ENCODE measurements around the gene ALDH1A2.

DNA sequence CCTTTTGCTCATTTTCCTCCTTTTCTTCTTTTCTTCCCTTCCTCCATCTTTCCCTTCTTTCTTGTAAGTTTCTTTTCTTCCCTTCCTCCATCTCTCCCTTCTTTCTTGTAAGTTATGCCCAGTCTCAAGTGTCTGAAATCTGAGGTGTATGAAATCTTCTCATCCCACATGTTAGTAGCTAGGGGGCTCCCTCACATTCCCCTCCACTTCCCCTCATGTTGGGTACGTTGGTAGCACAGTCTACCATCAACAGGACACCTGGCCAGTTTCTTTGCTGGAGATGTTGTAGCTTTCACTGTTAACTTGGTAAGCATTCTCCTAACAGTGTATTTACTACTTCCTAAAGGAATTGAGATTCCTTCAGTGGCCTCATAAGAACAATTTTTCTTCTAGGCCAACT lies 133.9 kb downstream of the ALDH1A2 start:
- TF ChIP-seq, protein P1, sequence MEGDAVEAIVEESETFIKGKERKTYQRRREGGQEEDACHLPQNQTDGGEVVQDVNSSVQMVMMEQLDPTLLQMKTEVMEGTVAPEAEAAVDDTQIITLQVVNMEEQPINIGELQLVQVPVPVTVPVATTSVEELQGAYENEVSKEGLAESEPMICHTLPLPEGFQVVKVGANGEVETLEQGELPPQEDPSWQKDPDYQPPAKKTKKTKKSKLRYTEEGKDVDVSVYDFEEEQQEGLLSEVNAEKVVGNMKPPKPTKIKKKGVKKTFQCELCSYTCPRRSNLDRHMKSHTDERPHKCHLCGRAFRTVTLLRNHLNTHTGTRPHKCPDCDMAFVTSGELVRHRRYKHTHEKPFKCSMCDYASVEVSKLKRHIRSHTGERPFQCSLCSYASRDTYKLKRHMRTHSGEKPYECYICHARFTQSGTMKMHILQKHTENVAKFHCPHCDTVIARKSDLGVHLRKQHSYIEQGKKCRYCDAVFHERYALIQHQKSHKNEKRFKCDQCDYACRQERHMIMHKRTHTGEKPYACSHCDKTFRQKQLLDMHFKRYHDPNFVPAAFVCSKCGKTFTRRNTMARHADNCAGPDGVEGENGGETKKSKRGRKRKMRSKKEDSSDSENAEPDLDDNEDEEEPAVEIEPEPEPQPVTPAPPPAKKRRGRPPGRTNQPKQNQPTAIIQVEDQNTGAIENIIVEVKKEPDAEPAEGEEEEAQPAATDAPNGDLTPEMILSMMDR (tag by site-specific recombination; IDR thresholded peaks at IDR 0.05) = no peak
- TF ChIP-seq ZEB2 (tag by site-specific recombination; IDR thresholded peaks at IDR 0.05) = no peak
- no peak for TF ChIP-seq OVOL3 (tag by site-specific recombination; IDR thresholded peaks at IDR 0.05)
- TF ChIP-seq, protein P2, sequence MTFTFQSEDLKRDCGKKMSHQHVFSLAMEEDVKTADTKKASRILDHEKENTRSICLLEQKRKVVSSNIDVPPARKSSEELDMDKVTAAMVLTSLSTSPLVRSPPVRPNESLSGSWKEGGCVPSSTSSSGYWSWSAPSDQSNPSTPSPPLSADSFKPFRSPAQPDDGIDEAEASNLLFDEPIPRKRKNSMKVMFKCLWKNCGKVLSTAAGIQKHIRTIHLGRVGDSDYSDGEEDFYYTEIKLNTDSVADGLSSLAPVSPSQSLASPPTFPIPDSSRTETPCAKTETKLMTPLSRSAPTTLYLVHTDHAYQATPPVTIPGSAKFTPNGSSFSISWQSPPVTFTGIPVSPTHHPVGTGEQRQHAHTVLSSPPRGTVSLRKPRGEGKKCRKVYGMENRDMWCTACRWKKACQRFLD (tag by site-specific recombination; IDR thresholded peaks at IDR 0.05) = no peak
- TF ChIP-seq SP2 (tag by site-specific recombination; IDR thresholded peaks at IDR 0.05) = no peak
- TF ChIP-seq ZNF239 (tag by site-specific recombination; IDR thresholded peaks at IDR 0.05) = no peak
- no peak for TF ChIP-seq ZNF274 (IDR thresholded peaks at IDR 0.05; ENCODE audit: low read length)
- no peak for TF ChIP-seq ZNF274 (tag by site-specific recombination; IDR thresholded peaks at IDR 0.05; ENCODE audit: borderline replicate concordance)
- TF ChIP-seq, protein P3, sequence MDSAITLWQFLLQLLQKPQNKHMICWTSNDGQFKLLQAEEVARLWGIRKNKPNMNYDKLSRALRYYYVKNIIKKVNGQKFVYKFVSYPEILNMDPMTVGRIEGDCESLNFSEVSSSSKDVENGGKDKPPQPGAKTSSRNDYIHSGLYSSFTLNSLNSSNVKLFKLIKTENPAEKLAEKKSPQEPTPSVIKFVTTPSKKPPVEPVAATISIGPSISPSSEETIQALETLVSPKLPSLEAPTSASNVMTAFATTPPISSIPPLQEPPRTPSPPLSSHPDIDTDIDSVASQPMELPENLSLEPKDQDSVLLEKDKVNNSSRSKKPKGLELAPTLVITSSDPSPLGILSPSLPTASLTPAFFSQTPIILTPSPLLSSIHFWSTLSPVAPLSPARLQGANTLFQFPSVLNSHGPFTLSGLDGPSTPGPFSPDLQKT (IDR thresholded peaks at IDR 0.05; ENCODE audit: borderline replicate concordance, low read depth, low read length) = no peak
- no peak for TF ChIP-seq ZIC2 (tag by site-specific recombination; IDR thresholded peaks at IDR 0.05)
- TF ChIP-seq ZNF843 (tag by site-specific recombination; IDR thresholded peaks at IDR 0.05) = no peak
- no peak for TF ChIP-seq ZNF211 (tag by site-specific recombination; IDR thresholded peaks at IDR 0.05; ENCODE audit: low read depth)
- TF ChIP-seq ZSCAN30 (tag by site-specific recombination; IDR thresholded peaks at IDR 0.05) = no peak
- TF ChIP-seq ZNF350 (tag by site-specific recombination; IDR thresholded peaks at IDR 0.05) = no peak
- no peak for TF ChIP-seq ZNF707 (tag by site-specific recombination; IDR thresholded peaks at IDR 0.05)
